NOMO-1 (cell line): ENCODE results near the gene VMP1.

ENCODE experiments used
- DNase-seq, 2 experiments: peaks; one replicate each; lab custom pipeline; 2025; ENCODE audit not compliant: unreplicated experiment in 2 of 2; lab: John Stamatoyannopoulos, UW

Gene VMP1

DNA sequence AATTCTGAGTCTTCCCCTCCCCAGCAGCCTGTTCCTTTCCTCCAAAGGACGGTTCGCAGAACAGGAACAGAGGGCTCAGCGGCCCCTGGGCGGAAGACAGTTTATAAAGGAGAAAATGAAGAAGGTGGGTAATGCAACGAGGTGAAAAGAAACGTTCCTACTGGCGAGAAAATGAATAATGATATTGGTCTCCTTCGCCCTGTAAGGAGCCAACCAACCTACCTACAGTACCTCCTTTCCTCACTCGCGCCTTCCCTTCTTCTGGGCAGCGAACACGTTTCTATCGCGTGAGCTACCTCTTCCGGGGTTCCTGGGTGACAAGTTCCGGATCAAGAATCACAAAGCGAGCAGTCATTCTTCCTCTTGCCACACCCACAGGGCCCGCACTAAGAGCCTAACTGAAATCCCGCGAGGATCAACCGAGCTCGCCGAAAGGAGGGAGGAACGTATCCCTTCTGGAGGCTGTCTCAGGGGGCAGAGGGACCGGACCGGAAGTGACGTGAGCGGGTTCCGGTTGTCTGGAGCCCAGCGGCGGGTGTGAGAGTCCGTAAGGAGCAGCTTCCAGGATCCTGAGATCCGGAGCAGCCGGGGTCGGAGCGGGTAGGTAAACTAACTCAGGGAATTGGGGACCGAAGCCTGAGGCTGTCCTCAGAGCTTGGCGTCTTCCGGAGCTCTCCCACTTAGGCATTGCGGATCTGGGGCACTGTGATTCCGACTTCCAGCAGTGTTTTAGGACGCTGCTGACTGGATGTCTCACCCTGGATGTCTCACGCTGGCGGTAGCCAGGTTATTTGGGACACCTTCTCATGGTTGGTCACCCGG is at the start of gene VMP1, which contains the start of gene PTRH2:
VMP1 (plus strand) TSS at position 506 of the 822 bp plus-strand sequence. CDS start 23,793 bp downstream, outside the sequence.
PTRH2 (minus strand) TSS at position 282 of the 822 bp plus-strand sequence. CDS start 9,452 bp downstream, outside the sequence.
- DNase-seq, result peak; percentile 99

DNA sequence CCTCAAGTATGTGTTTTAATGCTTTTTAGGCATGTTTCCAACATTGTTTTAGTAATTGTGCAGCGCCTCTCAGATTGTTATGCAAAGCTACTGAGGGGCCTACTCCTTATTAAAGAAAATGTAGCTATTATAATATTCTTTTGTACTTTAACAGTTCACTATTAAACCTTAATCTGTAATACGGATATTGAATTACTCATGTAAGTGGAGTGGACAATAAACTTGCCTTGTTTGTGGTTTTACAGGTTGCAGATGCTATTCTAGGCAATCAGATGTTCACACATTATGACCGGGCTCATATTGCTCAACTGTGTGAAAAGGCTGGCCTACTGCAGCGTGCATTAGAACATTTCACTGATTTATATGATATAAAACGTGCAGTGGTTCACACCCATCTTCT is 41.2 kb upstream of the VMP1 start:
- DNase-seq, result peak; percentile 6 to 58

- DNase-seq, result peak; percentile 5 to 28
These were observed 38.6 kb upstream of the VMP1 start for GRCh38 chr17:59668816-59669215.

DNA sequence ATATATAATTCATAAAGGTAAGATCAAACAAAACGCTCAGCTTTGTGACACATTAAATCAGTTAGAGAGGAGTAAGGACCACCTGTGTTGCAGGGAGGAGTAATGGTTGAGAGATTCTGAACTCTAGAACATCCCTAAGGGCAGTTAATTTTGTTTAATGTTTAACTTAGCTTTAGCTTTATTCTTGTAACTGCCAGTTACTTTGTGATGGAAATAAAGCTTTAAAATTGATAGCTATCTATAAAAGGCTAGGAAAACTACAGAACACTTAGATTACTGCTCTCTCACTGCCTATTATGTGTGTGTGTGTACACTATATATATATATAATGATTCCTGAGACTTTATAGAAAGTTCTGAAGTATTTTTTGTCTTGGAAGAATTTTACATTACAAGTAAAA is 38.0 kb upstream of the VMP1 start:
- no peak for DNase-seq

DNA sequence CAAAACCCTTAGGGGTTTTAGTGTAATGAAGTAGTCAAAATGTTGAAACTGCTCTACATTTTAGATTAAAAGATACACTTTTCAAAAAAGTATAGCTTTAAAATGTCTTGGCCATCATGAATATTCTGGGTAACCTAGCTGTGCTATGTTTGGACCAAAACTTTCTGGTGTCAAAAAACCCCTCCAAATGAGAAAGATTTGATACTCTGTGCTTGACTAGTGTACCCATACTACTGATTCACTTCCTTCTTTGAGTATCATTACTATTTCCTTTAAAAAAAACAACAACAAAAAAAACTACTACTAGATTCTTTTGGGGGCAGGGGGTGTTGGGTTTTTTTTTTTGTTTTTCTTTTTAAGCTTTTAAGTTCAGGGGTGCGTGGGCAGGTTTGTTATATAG is 37.5 kb upstream of the VMP1 start:
- DNase-seq, result no peak

- no peak for DNase-seq
These were observed 36.1 kb upstream of the VMP1 start for GRCh38 chr17:59671386-59671785.

DNA sequence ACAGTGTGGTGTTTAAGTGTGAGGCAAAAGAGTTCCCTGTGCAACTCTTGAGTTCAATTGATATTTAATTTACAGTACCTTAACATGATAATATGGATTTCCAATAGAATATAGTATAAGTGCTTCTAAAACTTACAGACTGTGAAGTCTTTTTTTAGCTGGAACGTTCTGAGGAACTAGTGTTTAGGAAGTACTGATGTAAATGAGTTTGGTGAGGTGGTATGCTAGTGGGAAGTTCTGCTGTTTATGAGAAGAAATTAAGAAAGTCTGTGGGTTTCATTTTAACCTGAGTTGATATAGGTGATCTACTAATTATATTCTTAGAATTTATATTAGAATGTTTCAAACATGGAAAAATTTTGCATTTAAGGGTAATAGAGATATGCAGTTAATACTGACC is 32.2 kb upstream of the VMP1 start:
- DNase-seq, result peak in 1 of 2 experiments; percentile 7

GRCh38 chr17:59676716-59677115 is 30.7 kb upstream of the VMP1 start:
- no peak for DNase-seq

- no peak for DNase-seq
These were observed 28.5 kb upstream of the VMP1 start for GRCh38 chr17:59678918-59679317.

GRCh38 chr17:59680314-59680713 is 27.1 kb upstream of the VMP1 start:
- no peak for DNase-seq

DNA sequence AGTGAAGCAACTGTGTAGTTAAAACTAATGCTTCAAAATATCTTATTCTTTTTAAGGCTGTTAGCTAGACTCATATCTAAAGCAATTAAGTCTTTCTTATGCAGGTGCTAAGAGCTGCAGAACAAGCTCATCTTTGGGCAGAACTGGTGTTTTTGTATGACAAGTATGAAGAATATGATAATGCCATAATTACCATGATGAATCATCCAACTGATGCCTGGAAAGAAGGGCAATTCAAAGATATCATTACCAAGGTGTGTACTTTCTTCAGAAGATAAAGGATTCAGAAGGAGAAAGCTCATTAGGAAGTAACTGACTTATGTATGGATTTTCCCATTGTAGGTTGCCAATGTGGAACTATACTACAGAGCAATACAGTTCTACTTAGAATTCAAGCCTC is 24.2 kb upstream of the VMP1 start:
- no peak for DNase-seq

GRCh38 chr17:59684967-59685366 is 22.5 kb upstream of the VMP1 start:
- DNase-seq, result no peak

GRCh38 chr17:59688008-59688407 is 19.4 kb upstream of the VMP1 start:
- no peak for DNase-seq

DNA sequence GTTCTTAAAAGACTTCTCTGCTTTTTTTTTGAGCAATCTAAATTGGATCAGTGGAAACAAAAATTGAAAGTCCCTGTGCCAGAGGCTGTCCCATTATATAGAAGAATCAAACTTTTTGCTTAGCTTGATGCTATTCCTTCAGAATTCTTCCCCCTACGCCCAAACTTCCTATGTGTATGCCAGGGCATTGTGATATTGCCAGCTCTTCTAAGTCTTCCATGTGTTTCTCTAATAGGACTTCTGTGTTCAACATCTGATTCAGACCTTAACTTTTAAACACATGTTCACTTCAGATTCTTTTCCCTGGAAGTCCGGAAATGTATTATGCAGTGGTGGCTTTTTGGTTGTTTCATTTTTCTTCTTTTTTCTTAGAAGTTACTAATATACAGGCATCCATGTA is 19.0 kb upstream of the VMP1 start:
- no peak for DNase-seq

GRCh38 chr17:59693582-59693981 is 13.9 kb upstream of the VMP1 start:
- no peak for DNase-seq

DNA sequence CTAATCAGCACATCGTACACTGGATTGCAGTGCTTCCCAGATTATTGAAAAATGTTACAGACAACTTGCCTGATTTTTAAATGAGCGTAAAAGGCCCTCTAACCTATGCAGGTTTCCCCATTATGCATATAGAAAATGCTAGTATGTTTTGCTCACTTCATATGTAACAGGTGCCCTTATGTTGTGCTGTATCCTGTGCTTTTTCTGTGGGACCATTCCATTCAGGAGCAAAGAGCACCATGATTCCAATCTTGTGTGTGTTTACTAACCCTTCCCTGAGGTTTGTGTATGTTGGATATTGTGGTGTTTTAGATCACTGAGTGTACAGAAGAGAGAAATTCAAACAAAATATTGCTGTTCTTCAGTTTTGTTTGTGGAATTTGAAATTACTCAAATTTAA is 13.1 kb upstream of the VMP1 start:
- no peak for DNase-seq

- DNase-seq, result no peak
These were observed 11.3 kb upstream of the VMP1 start for GRCh38 chr17:59695945-59696681.

DNA sequence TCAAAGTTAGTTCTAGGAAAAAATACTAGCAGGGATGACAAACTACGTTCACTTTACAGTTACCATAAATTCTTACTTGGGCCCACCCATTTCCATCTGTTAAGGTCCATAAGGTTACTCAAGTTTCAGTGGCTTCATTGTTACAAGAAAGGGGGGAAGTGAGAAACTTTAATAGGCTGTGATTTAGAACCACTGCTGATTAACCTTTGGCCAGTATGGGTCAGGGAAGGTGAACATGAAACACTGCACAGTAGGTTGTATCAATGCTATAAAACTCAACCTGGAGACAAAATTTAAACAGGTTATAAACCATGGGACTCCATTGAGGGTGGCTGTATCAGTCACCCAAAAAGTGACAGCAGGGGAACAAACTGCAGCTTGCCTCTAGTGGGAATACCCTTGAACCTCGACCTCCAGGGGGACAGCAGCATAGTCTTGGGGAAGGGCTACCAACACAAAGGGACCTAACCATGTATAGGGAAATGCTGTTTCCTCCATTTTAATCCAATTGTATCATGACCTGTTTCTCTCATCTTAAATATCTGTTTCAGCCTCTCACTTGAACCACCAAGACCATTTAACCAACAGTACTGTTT is 10.7 kb upstream of the VMP1 start:
- DNase-seq, result peak in 1 of 2 experiments; percentile 11

- DNase-seq, result no peak
These were observed 9.3 kb upstream of the VMP1 start for GRCh38 chr17:59698143-59698542.

GRCh38 chr17:59699218-59699617 is 8.2 kb upstream of the VMP1 start:
- DNase-seq, result no peak

- DNase-seq, result no peak
These were observed 7.7 kb upstream of the VMP1 start for GRCh38 chr17:59699786-59700185.

DNA sequence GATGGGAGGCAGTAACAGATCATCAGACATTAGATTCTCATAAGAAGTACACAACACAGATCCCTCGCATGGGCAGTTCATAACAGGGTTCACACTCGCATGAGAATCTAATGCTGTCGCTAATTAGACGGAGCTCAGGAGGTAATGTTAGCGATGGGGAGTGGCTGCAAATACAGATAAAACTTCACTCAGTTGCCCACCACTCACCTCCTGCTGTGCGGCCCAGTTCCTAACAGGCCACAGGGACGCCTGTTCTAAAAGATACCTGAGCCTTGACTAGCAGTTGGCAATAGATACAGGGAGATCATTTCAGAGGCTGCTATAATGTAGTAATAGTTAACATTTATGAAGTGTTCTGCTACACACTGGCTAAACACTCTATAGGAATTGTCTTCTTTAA is 5.2 kb upstream of the VMP1 start:
- DNase-seq, result no peak
